ENCODE results near the gene C12orf42. TPM values are rescaled to one million over a fixed set of nuclear protein-coding genes. Genes with fewer than 3 reads are reported as not detected.
A peak's percentile ranks its signal among the peaks of the same experiment; 100 is the strongest.

C12orf42 gene
- total and polyA plus RNA-seq, 10 of the 15 experiments (the other 5 are each of a cell fraction or from before 2014, with no cell fraction given) = 1.4 to 7.0 (median 2.4) TPM

- TF ChIP-seq BMI1 (IDR thresholded peaks at IDR 0.05; ENCODE audit: borderline replicate concordance) (0 out of 2 replicates have a peak, but pooled peaks have one; percentile 30), ZBTB4 (CRISPR knock-in tag; IDR thresholded peaks at IDR 0.05) (no peak), ELK1 (IDR thresholded peaks at IDR 0.05; ENCODE audit: low read depth, low read length) (no peak), TCF12 (IDR thresholded peaks at IDR 0.05; ENCODE audit: low read depth, low read length) (0 out of 2 replicates have a peak, but pooled peaks have one; percentile 20), DPF2 (IDR thresholded peaks at IDR 0.05) (peak; percentile 77), IRF4 (IDR thresholded peaks at IDR 0.05; ENCODE audit: low read depth, low read length) (peak; percentile 78; the same call in 1 of the 2 replicates), NRF1 (conservative IDR thresholded peaks at IDR 0.05; ENCODE audit: low read depth, low read length) (no peak), JUNB (IDR thresholded peaks at IDR 0.05) (peak; percentile 80), EED (IDR thresholded peaks at IDR 0.05; ENCODE audit: low read depth) (peak; percentile 76), IKZF1 (conservative IDR thresholded peaks at IDR 0.05) (peak; percentile 90)
Observed at GRCh38 chr12:103313894-103314293, 181.9 kb downstream of the C12orf42 start (continued).

Measured in GM12878 (cell line).